Liver (tissue), 3 donors: ENCODE data around the gene NAA10.

ENCODE experiments used
- CTCF ChIP-seq: fragments of 150-350 bp; IDR thresholded peaks from 2 replicates; pipeline ENCODE4 v1.5.1; 2017; ENCODE audit warnings: improper control_type of control experiment, low read depth, low read length; ENCODE audit not compliant: missing input control
- EGR1 ChIP-seq, 2 donors: IDR thresholded peaks; 2 replicates each; pipeline ENCODE4 v1.6.1; 2016 to 2018; ENCODE audit warnings: antibody characterized with exemption in 2 of 2, low read depth in 2 of 2
- FOXA2 ChIP-seq: IDR thresholded peaks from 2 replicates; pipeline ENCODE4 v1.6.1; 2016; ENCODE audit warnings: antibody characterized with exemption
- GABPA ChIP-seq, 2 donors: IDR thresholded peaks in 1 of 2; conservative IDR thresholded peaks in 1 of 2; 2 replicates each; pipeline ENCODE4 v1.6.1; 2016; ENCODE audit warnings: antibody characterized with exemption in 2 of 2, mild to moderate bottlenecking in 1 of 2, moderate library complexity in 1 of 2
- JUND ChIP-seq, 2 donors: IDR thresholded peaks; 2 replicates each; pipeline ENCODE4 v1.6.1; 2016; ENCODE audit warnings: antibody characterized with exemption in 2 of 2
- MAX ChIP-seq: IDR thresholded peaks from 2 replicates; pipeline ENCODE4 v1.6.1; 2016; ENCODE audit warnings: antibody characterized with exemption
- NR2F2 ChIP-seq: IDR thresholded peaks from 2 replicates; pipeline ENCODE4 v1.6.1; 2016; ENCODE audit warnings: antibody characterized with exemption
- RAD21 ChIP-seq, 2 donors: IDR thresholded peaks; 2 replicates each; pipeline ENCODE4 v1.6.1; 2016; ENCODE audit warnings: antibody characterized with exemption in 2 of 2, mild to moderate bottlenecking in 2 of 2
- REST ChIP-seq: IDR thresholded peaks from 2 replicates; pipeline ENCODE4 v1.6.1; 2016; ENCODE audit warnings: antibody characterized with exemption, mild to moderate bottlenecking
- SP1 ChIP-seq: IDR thresholded peaks from 2 replicates; pipeline ENCODE4 v1.6.1; 2018; ENCODE audit warnings: antibody characterized with exemption, mild to moderate bottlenecking
- YY1 ChIP-seq: IDR thresholded peaks from 2 replicates; pipeline ENCODE4 v1.6.1; 2016; ENCODE audit warnings: antibody characterized with exemption, mild to moderate bottlenecking
- ZBTB33 ChIP-seq: IDR thresholded peaks from 2 replicates; pipeline ENCODE4 v1.6.1; 2016; ENCODE audit warnings: antibody characterized with exemption
- donor health status: healthy.
- donor health status: healthy.

- TF ChIP-seq ZBTB33 (no peak), CTCF (no peak), SP1 (no peak), JUND (IDR thresholded peaks at IDR 0.05) (no peak), GABPA (IDR thresholded peaks at IDR 0.05 in 1 of 2, conservative IDR thresholded peaks at IDR 0.05 in 1 of 2) (no peak), MAX (no peak), REST (no peak), EGR1 (IDR thresholded peaks at IDR 0.05; ENCODE audit: low read depth in 2 of 2) (no peak), YY1 (no peak), NR2F2 (no peak), RAD21 (IDR thresholded peaks at IDR 0.05) (no peak), FOXA2 (no peak)
These were observed 14.3 kb upstream of the NAA10 start for GRCh38 chrX:153948847-153949805.
